ENCODE measurements around the gene LITAF. TPM values are rescaled to one million over a fixed set of nuclear protein-coding genes. Genes with fewer than 3 reads are reported as not detected.

Gene LITAF
- total and polyA plus RNA-seq, 7 donors = 5.0 to 60.2 (median 20.7) TPM

GRCh38 chr16:11618107-11618717 lies 31.5 kb upstream of the LITAF start:
- no peaks in the 10 kb centered on the region for H3K9me3 ChIP-seq
- no peaks in the 10 kb centered on the region for H3K27me3 ChIP-seq (ENCODE audit: insufficient read depth in 3 of 3, low read length in 2 of 3)
- H3K36me3 ChIP-seq (ENCODE audit: insufficient read depth in 1 of 2, low read depth in 1 of 2) = no peaks in the 10 kb centered on the region
- WGBS, 3 donors = 72 to 76% (median 74%) methylated on average over 16 of the region's 16 CpGs
- H3K4me3 ChIP-seq = no peak overlapping the region
- H3K4me1 ChIP-seq = peaks cover 5% of the 10 kb centered on the region
- DNase-seq (no peak), ATAC-seq (no peak)
- intact Hi-C loops (cut with DNase I) = no loop called here
- no peak overlapping the region for H3K27ac ChIP-seq
- TF ChIP-seq CTCF (IDR thresholded peaks at IDR 0.05) = no peak

GRCh38 chr16:11615748-11616447 lies 29.2 kb upstream of the LITAF start:
- no peaks in the 10 kb centered on the region for H3K36me3 ChIP-seq (ENCODE audit: insufficient read depth in 1 of 2, low read depth in 1 of 2)
- TF ChIP-seq CTCF (IDR thresholded peaks at IDR 0.05) = no peak
- H3K4me3 ChIP-seq = no peak overlapping the region
- WGBS, 3 donors = 85 to 89% (median 88%) methylated on average over 8 of the region's 8 CpGs
- H3K27me3 ChIP-seq (ENCODE audit: insufficient read depth in 3 of 3, low read length in 2 of 3) = peaks cover 0 to 2% (median 0%) of the 10 kb centered on the region in 3 donors
- ATAC-seq = no peak
- no peaks in the 10 kb centered on the region for H3K9me3 ChIP-seq
- H3K27ac ChIP-seq = no peak overlapping the region
- intact Hi-C loops (cut with DNase I) = no loop called here
- no peak for DNase-seq
- H3K4me1 ChIP-seq = peaks cover 5% of the 10 kb centered on the region

- no peak for ATAC-seq
- no peak for DNase-seq
- no peak for TF ChIP-seq CTCF (IDR thresholded peaks at IDR 0.05)
- H3K4me1 ChIP-seq = peaks cover 5% of the 10 kb centered on the region
- WGBS, 3 donors = 31 to 46% (median 40%) methylated on average over 10 of the region's 10 CpGs
- no peaks in the 10 kb centered on the region for H3K36me3 ChIP-seq (ENCODE audit: insufficient read depth in 1 of 2, low read depth in 1 of 2)
- intact Hi-C loops (cut with DNase I) = no loop called here
- H3K27ac ChIP-seq = no peak overlapping the region
- no peaks in the 10 kb centered on the region for H3K9me3 ChIP-seq
- H3K4me3 ChIP-seq = no peak overlapping the region
- peaks cover 0 to 2% (median 0%) of the 10 kb centered on the region in 3 donors for H3K27me3 ChIP-seq (ENCODE audit: insufficient read depth in 3 of 3, low read length in 2 of 3)
These were observed 28.0 kb upstream of the LITAF start for GRCh38 chr16:11614587-11615175.

- H3K4me3 ChIP-seq = no peak overlapping the region
- WGBS, 3 donors = 77 to 83% (median 80%) methylated on average over 20 of the region's 20 CpGs
- peaks cover 5% of the 10 kb centered on the region for H3K4me1 ChIP-seq
- DNase-seq = peak in 1 of 2 donors; percentile 73
- H3K9me3 ChIP-seq = no peaks in the 10 kb centered on the region
- intact Hi-C loops (cut with DNase I) = no loop called here
- no peak overlapping the region for H3K27ac ChIP-seq
- no peaks in the 10 kb centered on the region for H3K36me3 ChIP-seq (ENCODE audit: insufficient read depth in 1 of 2, low read depth in 1 of 2)
- H3K27me3 ChIP-seq (ENCODE audit: insufficient read depth in 3 of 3, low read length in 2 of 3) = peaks cover 0 to 2% (median 0%) of the 10 kb centered on the region in 3 donors
- peak in 1 of 4 donors; percentile 24 for ATAC-seq
- no peak for TF ChIP-seq CTCF (IDR thresholded peaks at IDR 0.05)
These were observed 26.9 kb upstream of the LITAF start for GRCh38 chr16:11613381-11614303.

Data from psoas muscle (tissue), 8 donors.